NCI-H345 treated with DMSO at 0.1 percent for 48 hours (cell line): ENCODE measurements around the gene ORC1.
A peak's percentile ranks its signal among the peaks of the same experiment; 100 is the strongest.

Source experiments
- DNase-seq: peaks from one replicate; lab custom pipeline; 2025; ENCODE audit not compliant: unreplicated experiment; lab: John Stamatoyannopoulos, UW

ORC1 gene

DNA sequence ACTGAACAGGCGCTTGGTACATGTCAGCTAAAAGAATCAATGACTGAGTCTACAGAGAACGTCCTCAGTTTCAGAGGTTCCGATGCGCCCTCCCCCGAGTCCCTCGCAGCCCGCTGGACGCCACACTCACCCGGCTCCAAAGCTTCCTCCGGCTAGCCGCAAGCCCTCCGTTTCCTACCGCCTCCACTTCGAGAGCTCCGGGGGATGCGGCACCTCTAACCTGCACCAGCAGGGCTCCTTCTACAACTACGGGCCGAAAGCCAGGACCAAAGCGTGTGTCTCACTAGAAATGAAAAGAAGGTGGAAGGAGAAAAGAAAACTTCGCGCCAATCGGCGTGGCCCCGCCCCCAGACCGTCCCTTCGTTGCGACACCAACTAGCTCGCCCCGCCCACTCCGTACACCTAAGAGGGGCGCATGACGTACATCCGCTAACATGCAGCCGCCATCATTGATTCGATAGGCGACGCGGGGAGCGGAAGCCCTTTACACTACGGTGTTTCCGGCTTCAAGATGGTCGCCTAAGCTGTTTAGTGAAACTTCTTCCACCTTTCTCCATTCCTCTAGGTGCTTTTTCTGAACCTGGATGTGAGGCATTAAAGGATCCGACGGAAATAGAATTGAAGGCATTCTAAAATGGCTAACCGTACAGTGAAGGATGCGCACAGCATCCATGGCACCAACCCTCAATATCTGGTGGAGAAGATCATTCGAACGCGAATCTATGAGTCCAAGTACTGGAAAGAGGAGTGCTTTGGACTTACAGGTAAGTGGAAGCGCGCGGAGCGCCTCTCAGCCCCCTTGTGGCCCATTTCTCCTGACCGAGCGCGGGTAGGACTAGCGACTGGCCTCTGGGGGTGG is at the start of gene ORC1, which contains the start of gene PRPF38A:
TSS of gene ORC1 (minus strand) at position 308 of the 859 bp plus-strand sequence. CDS start 2,200 bp downstream, outside the sequence.
TSS of gene PRPF38A (plus strand) at position 487 of the 859 bp plus-strand sequence. CDS start at position 635, 148 bp downstream.
- DNase-seq, result peak; percentile 95

DNA sequence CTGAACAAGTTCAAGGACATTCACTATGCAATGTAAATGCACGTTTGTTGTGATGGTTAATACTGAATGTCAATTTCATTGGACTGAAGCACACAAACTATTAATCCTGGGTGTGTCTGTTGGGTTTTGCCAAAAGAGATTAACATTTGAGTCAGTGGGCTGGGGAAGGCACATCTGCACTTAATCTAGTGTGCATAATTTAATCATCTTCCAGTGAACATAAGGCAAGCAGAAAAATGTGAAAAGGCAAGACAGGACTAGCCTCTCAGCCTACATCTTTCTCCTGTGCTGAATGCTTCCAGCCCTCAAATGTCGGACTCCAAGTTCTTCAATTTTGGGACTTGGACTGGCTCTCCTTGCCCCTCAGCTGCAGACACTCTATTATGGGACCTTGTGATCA is 40.2 kb upstream of the ORC1 start:
- no peak for DNase-seq

DNA sequence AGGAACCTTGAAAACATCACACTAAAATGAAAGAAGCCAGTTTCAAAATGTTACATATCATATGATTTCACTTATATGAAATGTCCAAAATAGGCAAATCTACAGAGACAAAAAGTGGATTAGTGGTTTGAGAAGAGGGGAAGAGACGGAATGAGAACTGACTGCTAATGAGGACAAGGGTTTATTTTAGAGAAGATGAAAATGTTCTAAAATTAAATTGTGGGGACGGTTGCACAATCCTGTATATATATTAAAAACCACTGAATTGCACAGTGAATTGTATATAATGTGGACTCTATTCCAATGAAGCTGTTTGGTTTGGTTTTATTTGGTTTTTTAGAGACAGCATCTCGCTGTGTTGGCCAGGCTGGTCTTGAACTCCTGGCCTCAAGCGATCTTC is 35.8 kb upstream of the ORC1 start:
- no peak for DNase-seq

DNA sequence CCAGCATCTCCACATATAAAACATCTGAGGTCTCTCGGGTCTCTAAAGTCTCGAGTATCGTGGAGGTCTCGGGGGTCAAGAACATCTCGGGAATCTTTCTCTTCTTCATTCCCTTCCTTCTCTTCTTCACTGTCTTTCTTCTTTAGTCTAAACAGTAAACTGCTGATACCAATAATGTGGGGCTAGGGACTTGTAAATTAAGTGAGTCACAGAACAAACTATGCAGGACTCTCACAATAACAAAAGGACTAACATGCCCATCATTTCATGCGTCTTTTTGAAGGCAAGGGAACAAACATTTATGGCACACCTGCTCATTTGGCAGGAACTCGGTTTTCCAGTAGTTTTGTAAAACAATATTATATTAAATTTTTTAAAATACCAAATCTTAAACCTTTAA is 32.6 kb upstream of the ORC1 start:
- no peak for DNase-seq

DNA sequence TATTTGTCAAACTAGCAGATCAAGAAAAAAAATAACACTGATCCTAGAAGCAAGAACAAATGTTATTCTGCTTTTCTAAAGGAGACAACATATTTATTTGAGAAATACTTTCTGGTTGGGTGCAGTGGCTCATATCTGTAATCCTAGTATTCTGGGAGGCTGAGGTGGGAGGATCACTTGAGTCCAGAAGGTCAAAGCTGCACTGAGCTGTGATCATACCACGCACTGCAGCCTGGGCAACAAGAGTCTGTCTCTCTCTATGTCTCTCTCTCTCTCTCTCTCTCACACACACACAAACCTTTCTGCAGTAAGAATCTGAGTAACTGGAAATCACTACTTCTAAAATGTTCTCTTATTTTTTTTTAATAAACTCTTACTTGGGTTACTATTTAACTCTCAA is 31.4 kb upstream of the ORC1 start:
- no peak for DNase-seq

DNA sequence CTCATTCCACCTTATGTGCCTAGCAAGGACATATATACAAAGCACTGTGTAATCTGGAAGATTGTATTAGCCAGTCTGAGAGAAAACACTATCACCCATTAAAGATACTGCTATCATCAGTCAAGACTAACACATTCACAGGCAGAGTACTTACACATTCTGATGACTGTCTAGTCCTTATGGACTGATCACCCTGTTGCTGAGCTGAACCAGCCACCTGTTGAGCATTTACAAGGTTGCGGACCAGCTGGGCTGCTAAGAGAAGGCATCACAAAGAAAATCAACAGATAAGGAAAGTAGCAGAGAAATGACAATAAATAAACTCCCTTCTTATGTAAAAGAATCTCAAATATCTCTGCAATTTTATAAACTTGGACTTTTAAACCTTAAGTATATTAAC is 31.0 kb upstream of the ORC1 start:
- no peak for DNase-seq

DNA sequence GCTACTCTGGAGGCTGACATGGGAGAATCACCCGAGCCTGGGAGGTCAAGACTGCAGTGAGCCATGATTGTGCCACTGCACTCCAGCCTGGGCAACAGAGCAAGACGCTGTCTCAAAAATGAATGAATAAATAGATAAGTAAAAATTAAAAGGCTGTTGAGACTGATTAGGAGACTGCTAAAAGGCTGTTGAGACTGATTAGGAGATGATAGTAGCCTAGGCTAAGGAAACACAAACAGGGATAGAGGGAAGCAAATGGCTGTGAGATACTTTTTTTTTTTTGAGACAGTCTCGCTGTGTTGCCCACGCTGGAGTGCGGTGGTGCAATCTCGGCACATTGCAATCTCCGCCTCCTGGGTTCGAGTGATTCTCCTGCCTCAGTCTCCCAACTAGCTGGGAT is 28.6 kb upstream of the ORC1 start:
- DNase-seq, result no peak

DNA sequence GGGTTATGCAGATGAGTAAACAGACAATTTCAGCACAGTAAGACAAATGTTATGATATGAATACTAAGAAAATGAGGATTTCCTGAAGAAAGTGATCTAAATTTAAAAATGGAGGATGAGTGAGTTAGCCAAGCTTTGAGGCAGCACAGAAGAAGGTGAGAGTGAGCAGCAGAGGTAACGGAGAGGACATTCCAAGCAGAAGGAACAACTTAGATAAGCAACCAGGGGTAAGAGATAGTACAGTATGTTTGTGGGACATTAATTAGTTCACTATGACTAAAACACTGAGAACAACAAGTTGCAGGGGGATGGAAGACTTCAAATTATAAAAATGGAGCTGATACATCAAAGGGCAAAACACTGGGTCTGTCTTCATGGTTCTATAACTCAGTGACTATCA is 22.9 kb upstream of the ORC1 start:
- no peak for DNase-seq

DNA sequence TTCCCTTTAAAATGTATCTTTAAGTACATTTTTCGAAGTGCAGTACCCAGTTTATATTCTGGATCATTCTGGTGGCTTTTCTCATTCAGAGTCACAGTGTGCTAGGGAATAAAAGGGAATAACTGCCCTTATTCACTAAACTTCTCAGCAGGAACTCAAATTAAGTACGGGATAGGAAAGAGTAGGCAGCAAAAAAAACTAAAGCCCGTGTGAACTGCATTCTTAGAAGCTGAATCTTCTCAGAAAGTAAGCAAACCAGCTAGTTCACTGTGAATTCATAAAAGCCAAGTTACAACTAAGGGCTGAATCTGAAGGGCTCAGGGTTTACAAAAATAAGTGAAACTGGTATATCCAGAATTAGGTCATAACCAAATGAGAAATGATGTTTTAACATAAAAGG is 22.1 kb upstream of the ORC1 start:
- DNase-seq, result no peak

DNA sequence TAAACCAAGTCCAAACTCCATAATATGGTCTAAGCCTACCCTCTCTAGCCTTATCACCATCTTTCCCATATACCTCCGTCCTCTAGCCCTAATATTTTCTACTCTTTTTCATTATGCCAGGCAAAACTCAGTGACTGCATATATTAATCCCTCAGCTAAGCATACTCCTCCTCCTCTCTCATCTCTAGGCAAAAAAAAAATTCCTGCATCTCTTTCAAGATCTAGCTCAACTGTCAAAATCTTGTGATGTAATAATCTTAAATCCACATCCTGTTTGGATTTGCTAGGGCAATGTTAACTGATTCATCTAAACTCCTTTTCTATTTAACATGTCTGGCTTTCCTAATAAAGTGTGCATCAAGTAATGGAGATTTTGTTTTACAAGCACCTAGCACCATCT is 20.6 kb upstream of the ORC1 start:
- DNase-seq, result no peak

DNA sequence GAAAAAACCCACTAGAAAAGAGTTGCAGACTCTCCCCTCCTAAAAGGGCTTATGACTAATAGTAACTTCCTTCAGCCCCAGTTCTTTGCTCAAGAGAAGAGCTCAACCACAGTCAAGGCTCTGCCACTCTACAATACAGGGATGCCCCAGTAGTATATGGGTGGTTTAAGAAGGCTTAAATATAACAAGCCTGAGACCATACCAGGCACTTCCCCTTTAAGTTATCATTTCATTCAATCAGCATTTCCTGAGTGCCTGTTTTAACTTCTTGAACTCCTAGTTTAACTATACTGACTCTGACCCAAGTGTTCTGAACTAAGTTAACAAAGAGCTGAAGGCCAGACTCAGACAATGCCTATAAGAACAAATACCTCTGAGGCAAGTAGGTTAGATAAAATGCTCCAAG is 20.0 kb upstream of the ORC1 start:
- no peak for DNase-seq

DNA sequence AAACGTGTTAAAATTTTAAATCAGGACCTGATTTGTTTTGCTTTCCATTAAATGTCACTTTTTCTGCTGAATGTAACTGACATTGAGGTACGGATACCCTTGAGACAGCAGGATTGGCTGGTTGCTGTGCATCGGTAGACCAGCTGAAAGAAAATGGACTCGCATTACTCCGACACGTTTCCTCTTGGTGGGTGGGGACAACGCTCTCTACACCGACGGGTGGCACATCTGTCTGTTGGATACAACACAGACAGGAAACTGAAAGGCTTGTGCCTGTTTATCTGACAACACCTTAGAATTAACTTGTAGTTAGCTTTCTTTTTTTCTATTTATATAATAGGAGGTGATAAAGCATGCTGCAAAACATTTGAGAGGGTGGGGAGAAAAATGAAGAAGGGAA is 19.5 kb upstream of the ORC1 start:
- DNase-seq, result no peak

DNA sequence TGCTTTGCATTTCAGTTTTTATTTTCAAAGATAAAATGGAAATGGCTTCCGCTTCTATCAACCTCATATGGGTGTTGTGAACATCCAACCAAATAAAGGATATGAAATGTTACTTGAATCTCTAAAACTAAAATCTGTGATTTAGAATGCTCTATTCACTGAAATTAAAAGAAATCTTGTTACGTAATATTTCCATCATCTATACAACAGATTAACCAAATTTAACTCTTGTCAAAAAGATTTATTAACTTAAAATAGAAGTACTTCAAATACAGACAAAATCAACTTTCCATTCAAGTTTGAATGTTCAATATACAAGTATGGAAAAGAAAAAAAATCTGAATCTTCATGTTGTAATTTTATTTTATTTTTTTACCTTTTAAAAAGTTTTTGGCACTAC is 18.8 kb upstream of the ORC1 start:
- no peak for DNase-seq

DNA sequence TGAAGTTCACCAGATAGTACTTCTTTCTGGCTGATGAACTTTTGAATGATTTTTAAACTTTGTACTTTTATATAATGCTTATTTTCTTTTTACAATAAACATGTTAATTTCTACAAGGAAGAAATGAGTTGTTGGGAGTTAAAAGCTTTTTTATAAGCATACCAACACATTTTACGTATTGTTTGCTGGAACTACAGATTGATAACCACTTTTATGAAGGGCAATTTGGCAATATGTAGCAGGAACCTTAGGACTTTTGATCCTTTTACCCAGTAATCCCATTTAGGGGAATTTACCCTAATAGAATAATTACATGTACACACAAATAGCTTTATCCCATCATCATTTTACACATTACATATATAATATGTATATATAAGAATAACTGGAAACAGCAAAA is 16.5 kb upstream of the ORC1 start:
- no peak for DNase-seq

DNA sequence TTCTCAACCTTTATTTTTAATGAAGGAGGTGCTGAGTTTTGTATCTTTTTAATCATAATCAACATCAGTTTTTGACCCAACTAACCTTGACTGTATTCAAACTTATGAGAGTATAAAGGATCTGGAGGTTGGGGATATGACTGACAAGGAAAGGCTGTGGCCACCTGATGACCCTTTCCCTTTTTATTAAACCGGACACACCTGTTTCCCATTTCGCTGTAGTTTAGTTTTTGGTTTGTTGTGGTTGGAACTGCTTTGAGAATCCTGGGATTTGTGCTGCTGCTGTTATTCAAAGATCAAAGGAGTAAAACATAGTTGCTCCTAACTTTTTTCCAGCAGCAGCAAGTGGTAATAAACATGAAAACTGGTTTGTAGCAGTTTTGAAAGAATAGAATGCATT is 12.6 kb upstream of the ORC1 start:
- DNase-seq, result no peak

DNA sequence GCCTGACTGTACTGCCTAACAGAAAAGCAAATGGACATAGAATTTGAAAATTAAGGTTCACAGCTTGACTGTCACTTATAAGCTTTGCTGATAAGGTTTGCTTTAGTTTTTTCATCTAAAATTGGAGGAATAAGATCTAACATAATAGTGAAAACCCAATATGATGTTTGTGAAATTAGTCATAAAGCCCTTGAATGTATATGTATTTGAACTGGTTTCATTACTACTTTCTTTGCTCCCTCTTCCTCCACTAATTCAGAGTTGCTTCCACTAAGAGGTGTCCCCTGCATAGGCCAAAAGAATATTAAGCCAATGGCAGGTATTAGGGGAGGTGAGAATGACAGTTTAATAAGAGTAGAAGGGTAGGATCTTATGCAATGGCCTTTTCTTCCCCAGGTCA is 10.7 kb upstream of the ORC1 start:
- no peak for DNase-seq

DNA sequence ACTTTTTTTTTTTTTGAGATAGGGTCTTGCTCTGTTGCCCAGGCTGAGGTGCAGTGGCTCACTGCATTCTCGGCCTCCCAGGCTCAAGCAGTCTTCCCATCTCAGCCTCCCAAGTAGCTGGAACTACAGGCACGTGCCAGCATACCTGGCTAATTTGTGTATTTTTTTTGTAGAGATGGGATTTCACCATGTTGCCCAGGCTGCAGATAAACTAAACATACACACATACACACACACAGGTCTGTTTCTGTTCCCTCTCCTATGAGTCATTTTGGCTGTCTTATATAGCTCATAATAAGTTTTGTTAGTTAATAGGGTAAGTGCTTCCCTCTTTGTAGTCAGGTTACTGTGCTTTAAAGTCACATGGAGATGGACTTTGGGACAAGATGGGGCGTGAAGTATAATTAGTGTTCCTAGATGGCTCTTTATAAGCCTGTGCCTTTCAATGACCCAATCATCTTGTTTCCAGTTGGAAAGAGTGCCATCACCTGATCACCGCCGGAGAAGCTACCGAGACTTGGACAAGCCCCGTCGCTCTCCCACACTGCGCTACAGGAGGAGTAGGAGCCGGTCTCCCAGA is 9.3 kb upstream of the ORC1 start:
- DNase-seq, result no peak

DNA sequence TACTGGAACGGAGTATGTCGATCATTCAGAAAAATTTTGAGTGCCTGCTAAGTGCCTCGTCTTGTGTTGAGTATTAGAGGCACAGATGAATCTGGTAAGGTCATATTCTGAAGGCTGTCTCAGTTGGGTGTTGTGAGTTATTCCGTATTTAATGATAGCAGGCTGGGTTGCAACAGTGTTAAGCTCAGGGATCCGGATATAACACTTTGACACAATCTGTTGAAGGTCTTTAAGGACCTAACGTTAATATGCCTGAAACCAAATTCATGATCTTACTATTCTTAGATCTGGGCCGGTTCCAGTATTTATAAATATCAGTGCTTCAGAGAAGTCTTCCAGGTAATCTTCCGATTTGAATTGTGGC is 734 bp upstream of the ORC1 start:
- DNase-seq, result peak; percentile 29

DNA sequence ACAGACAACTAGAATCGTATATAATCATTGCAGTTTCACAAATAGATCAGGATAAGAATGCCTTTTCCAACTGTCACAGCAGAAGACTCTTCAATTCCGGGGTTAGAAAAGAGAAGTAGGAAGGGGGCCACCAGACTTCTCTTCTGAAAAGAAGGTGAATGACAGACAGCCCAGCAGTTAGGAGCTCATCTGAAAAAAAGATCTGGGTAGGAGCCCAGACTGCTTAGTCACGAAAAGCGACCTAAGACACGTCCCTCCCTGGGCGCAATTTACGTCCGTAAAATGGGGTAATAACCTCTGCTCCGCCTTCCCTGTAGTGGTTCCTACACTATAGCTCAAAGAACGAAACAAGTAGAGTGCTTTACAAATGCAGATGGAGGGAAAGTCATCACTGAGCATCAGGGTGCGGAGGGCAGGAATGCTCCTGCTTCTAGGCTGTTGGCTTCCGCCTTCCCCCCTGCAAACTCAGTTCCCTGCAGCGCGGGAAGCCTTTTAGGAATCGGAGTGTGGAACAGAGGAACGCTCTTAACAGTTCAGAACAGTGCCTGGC is 582 bp downstream of the ORC1 start:
- peak; percentile 60 for DNase-seq

DNA sequence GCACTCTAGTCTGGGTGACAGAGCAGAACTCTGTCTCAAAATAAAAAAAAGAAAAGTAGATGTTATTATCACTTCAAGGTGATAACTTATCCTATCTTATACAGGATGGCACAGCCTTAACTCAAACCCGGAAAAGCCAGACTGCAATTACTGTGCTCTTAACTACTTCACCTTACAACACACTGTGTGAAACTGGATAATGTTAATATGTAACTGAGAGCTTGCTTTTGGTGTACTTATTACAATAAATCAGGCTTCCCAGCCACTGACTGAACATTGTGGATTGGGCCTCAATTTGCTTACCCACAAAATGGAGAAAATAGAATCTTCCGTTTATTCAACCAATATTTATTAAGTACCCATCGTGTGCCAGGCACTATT is 1.4 kb downstream of the ORC1 start:
- no peak for DNase-seq

DNA sequence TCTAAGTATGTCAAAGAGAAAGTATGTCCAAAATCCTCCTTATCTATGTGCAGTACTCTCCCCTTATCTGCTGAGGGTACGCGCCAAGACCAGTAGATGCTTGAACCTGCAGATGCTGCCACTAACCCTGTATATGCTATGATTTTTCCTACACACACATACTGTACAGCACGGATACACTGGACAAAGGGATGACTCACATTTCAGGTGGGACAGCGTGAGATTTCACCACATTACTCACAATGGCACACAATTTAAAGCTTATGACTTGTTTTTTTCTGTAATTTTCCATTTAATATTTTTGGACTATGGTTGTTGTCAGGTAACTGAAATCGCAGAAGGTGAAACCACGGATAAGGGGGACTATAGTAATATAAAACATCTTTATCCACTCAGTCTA is 4.1 kb downstream of the ORC1 start:
- DNase-seq, result no peak

DNA sequence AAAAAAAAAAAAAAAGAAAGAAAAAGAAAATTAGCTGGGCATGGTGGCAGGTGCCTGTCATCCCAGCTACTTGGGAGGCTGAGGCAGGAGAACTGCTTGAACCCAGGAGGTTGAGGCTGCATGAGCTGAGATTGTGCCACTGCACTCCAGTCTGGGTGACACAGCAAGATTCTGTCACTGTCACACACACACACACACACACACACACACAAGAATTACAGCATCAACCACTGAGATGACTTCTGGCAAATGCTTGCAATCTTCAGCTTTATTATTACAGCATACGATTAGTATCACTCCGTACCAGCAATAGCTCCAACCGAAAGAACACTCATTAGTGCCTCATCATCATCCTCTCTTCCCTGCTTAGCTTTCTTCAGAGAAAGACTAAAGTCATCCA is 4.6 kb downstream of the ORC1 start:
- DNase-seq, result no peak

DNA sequence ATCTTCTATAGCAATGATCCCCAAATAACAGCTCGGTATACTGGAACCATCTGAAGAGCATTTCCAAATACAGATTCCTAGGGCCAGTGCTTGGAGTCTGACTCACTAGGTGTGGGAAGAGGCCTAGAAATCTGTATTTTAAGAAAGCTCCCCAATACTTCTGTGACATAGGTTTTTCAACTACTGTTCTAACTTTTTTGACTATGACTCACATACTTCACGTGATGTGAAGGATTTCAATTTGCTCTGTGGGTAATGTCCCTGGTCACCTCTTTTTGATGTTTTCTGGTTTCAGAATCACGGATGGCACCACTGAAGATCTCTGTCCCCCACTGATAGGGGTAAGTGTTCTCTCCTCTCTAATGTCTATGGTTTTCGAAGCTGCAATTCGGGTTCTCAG is 11.0 kb downstream of the ORC1 start:
- no peak for DNase-seq
